Inflammatory macrophage (primary cell): ENCODE data around the gene TSHZ2.
"Not testable (repeated sequence)": the region's sequence is repeated elsewhere in the genome, so short reads cannot be mapped to it uniquely, and the experiment has no call there.

Experiments used
- DNase-seq, 2 donors: peaks; one replicate each; pipeline ENCODE4 v3.0.0-alpha.2; 2020 to 2022

Gene TSHZ2

DNA sequence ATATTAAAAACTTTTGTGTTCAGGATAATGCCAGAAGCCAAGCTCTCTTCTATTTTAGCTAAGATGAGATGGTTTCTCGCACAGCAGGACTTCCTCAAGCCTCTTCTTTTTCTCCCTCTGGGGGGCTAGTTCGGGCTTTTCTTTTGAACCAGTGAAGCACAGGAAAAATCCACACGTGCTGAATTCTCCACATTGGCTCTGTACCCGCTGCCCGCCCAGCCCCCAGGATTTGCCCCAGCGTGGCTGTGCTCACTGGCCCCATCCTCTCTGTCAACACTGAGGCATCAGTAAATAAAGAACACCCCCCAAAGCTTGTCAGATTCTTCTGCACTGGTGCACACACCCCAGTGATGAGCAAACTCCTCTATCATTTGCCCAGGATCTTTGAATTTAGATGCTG lies 388.7 kb downstream of the TSHZ2 start:
- DNase-seq: no peak

DNA sequence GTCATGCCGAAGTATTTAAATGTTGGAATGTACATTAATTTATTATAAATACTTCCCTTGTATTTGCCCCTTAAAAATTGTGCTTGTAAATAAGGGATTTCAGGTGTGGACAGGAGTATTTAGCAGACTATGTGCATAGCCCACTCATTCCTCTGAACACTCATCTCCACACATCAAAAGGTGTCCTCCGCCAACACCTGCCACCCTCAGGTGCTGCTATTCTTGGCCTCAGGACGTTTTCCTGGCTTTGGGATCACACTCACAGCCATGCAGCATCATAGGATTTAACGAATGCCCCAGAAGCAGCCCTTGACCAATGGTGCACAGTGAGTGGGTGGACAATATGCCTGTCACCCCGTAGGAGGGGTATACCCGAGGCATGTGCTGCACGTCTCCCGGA lies 390.6 kb downstream of the TSHZ2 start:
- no peak for DNase-seq

DNA sequence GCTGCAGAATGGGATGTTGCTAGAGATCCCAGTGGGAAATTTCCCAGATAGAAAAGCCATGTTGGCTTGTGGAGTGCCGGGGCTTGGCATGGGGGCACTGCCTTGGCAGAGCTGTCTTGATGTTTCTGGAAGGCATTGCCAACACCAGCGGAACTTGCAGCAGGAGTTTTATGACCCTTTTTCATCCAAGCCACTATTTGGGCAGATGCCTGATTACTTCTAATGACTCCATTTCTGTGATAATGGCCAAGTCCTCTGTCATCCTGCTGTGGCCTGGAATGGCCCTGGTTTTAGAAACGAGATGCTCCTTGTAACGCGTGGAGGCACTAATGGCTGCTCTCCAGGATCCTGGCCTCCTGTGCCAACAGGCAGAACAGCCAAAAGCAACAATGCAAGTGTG lies 392.5 kb downstream of the TSHZ2 start:
- DNase-seq: no peak

DNA sequence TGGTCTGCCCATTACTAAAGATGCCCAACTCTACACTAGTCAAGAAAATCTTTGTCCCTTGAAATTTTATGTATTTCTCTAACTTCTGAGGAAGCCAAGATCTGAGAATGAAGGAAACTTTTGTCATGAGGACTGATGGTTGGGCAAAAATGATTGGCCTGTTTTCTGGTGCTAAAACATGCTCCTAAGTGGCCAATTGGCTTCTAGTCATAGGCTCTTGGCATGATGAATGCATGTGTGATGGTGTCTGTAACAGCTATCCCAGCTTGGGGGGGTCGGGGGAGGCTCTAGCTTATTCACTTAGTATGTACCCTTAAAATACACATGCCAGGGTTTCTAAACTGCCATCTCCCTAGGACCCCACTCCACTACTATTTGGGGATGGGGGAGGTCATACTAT lies 392.9 kb downstream of the TSHZ2 start:
- no peak for DNase-seq

DNA sequence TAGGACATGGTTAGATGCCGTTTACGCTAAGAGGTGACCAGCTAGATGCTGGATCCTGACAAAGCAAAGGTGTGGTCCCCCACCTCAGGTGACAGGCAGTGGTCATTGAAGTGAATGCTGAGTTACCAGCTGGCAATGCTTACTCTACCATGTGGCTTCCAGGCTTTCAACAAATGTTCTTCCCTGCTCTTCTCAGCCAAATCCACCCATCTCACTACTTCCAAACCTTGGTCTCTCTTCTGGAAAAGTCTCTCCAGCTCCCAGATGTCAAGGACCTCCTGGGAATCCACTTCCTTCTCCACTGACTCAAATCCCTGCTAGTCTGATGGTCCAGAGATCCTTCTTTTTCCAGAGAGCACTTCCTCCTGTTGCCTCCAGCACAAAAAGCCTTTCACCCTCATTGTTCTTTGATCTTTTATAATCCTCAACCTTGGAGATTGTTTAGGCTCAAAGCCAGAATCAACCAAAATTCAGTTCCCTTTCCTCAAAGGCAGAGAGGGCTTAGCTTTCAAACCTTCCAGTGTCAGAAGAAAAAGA lies 393.4 kb downstream of the TSHZ2 start:
- DNase-seq: no peak

DNA sequence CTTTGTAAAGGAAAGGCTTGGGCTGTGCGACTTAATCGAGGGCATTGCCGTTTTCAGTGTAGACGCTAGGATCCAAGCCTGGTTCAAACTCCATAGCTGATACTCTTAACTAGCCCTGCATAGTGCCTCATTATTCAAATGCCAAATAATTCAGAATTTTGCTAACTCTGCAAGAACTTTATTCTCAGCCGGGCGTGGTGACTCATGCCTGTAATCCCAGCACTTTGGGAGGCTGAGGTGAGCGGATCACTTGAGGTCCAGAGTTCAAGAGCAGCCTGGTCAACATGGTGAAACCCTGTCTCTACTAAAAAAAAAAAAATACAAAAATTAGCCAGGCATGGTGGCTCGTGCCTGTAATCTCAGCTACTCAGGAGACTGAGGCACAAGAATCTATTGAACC lies 394.8 kb downstream of the TSHZ2 start:
- DNase-seq: not testable (repeated sequence)

DNA sequence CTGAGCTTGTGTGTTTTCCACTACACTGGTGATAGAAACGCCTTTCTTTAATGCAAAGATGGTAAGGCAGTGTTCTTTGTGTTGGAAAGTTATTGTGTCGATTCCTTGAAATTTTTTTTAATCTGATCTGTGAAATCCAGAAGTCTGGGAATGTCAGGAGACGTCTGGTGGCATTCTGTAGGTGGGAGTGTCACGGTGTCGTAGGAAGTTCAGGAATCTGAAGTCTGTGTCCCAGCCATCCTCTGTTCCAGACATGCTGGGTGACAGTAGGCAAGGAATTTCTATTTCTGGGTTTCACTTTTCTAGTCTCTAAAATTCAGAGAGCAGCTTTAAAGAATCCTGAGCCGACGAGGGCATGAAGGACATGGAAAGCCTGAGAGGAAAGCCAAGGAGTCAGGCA lies 397.7 kb downstream of the TSHZ2 start:
- DNase-seq: no peak

DNA sequence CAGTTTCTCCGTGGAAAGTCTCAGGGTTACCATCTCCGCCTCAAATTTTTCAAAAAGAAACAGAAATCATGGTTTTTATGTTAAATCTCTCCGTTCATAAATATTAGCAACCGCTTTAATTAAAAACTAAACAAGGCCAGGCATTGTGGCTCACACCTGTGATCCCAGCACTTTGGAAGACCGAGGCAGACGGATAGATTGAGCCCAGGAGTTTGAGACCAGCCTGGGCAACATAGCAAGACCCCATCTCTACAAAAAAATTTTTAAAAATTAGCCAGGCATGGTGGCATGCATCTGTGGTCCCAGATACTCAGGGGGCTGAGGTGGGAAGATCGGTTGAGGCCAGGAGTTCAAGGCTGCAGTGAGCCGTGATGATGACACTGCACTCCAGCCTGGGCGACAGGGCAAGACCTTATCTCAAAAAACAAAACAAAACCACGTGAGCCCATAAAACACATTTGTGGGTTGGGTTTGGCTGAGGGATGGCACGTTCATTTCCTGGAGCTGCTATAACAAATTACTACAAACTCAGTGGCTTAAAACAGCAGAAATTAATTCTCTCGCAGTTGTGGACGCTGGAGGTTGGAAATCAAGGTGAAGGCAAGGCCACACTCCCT lies 398.3 kb downstream of the TSHZ2 start:
- DNase-seq: no peak

DNA sequence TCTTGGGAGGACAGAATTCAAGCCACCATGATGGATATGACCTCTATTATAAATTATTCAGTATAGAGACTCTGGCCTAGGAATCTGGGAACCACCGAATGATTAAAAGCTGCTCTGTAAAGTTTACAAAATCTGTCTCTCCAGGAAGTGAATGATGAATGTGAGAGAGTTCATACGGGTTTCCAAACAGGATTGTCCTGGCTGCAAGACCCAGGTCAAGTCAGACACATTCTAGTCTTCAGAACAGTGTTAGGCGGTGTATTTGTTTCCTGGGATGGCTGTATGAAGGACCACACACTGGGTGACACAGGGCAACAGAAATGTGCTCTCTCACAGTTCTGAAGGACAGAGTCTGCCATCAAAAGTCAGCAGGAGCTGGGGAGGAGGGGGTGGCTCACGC lies 399.1 kb downstream of the TSHZ2 start:
- no peak for DNase-seq

DNA sequence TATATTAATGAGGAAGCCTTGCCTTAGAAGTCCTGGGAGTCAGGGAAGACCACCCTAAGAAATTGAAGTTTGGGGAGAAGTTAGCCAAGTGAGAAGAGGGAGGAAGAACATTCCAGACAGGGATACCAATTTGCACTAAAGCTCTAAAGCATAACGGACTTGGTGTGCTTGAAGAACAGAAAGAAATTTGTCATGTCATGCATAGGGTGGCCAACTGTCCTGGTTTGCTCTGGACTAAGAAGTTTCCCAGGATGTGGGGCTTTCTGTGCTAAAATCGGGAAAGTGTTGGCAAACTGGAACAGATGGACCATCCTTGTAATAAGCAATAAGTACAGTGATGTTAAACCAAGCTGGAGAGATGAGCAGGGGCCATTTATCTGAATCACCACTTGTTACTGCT lies 403.9 kb downstream of the TSHZ2 start:
- DNase-seq: no peak

DNA sequence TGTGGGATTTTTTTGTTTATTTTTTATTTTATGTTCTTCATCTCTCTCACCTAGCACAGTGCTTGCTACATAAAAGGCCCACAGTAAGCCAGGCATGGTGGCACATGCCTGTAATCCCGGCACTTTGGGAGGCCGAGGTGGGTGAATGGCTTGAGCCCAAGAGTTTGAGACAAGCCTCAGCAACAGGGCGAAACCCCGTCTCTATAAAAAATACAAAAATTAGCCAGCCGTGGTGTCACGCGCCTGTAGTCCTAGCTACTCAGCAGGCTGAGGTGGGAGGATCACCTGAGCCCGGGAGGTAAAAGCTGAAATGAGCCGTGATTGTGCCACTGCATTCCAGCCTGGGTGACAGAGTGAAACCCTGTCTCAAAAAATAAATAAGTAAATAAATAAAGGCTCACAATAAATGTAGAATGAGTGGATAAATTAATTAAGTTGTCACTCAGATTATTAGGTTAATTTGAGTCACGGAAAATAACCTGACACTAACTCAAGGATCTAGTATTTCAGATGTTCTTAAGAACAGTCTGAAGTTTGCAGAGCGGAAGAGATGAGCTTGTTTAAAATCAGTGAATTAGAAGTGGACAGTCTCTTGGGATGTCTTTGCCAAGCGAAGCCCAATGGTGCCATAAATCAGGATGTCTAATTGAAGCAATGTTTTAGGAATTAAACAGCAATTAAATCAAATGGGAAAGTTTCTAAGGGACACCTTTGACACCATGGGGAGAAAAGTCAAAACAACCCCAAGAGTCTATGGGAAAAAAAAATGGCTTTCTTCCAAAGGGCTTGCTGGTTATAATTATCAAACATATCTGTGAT lies 407.1 kb downstream of the TSHZ2 start:
- no peak for DNase-seq

DNA sequence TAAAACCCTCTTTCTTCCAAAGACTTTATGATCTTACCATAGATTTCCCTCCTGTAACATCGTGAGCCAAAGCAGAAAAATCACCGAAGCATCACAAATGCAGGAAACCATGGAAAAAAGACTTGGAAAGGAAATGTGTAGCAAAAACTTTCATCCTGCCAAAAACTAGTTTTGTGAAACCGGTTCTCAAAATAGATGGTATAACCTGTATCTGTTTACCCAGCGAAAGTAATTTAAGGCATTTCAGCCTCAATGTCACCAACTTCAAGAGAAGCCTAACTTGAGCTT lies 407.6 kb downstream of the TSHZ2 start:
- DNase-seq: no peak

DNA sequence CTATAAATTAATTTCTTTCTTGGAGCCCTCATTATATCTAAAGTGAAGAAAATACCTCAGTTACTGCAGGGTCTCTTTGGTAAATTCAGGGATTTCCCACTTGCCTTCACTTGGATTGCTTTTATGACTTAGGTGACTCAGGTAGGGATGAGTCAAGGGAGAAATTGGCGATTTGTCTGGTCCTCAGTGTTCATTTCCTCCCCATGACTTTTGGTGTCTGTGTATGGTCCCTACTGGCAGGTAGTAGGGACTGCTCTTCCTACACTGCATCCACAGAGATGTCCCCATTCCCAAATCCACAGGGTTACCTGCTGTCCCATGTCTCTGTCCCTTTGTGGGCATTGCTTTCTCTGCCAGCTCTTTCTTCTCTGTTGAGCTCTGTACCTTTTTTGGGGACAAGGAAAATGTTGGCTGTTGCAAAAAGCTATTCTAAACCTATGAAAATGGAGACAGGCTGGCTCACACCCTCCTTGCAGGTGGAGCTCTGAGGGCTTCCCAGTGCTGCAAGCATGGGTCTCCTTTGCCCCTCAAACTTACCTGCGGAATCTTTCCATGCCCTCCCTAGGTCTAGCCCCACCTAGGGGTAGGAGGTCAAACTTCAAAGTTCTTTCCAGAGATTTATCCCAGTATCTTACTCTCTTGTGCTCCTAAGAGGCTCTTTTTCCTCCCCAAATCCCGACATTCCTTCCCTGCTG lies 409.6 kb downstream of the TSHZ2 start:
- DNase-seq: no peak

DNA sequence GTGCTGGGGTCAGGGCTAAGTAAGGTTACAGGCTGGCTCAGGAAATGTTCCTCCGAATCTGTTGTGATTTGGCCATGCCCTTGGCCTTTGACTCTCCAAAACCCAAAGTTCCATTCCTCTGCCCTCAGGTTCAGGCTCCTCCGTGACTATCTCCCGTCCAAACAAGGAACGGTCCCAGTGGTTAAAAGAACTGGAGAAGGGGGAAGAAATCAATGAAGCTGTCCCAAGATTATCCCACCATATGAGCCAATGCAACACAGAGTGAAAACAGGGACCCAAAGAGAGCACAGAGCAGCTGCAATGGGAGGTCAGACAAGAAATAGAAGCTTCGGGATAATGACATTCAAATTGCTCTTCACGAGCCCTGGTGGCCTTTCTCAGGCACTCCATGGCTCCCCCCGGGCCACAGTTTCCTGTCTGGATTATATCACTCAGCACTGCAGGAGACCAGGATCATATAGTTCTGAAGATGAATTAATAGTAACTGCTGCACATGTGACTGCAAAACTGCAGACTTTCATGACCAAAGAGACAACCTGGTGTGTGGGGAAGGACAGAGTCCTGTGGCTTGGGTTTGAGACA lies 410.2 kb downstream of the TSHZ2 start:
- no peak for DNase-seq

DNA sequence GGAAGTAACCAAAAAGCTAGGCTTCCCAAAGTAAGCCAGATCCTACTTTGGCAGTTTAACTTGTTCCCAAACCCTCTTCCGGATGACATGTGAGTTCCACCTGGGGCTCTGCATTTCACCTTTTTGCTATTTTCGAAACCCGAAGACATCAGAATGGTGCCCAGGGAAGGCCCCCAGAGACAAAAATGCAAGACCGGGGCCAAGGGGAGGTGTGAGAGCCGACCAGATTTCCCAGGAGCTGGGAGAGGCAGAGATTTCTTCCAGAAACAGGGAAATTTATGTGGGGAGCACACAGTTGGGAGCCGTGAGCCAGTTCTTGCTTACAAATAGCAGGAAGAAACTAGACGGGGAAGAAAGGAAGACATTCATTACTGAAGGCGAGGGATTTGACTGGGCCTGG lies 411.8 kb downstream of the TSHZ2 start:
- no peak for DNase-seq

DNA sequence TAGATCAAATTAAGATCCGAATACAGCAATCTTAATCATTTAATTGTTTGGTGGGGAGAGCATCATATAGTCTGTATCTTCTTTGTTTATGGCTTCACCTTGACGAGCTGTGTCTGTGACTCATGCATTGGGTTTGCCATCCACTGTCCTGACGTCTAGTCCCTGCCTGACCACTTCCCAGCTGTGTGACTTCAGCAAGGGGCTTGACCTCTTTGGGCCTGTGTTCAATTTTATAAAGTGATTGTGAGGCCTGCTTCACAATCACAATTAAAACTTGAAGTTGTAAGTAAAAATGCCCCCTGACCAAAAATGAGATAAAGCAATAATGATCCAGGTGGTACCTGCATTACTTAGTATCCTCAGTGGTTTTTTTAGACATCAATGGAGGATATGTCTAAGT lies 412.2 kb downstream of the TSHZ2 start:
- no peak for DNase-seq

DNA sequence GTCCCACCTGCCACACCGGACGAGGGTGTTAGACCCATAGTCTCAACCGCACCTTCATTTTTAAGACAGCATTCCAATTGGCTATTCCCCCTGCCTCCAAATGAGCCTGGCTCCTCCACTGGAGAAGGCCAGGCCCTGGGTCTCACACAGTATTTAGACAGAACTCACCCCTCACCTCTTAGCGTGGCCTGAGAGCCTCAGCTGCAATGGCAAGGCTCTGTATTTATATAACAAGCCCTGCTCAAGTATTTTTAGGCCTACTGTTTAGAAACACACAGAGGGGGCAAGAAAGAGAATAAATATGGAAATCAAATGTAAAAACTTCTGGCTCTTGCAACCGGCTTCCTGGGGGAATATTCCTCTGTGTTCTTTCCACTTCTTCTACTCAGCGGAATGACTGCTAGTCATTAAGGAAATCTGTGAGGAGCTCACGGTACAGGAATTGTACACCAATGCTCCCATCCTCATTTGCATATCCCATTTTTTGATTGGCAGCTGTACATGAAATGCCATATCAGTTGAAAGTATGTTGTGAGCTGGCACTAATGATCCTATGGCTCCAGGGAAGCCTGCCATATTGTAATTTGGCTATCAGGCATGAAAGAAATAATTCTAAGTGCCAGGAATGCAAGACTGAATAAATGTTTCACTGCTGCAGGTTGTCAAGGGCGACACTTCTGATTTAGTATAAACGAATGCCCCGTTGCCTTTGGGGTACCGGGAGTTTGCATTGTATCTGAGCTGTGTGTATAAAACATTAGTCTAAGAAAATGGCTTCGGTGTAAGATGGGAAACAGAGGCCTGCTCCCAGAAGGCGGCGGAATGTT lies 414.0 kb downstream of the TSHZ2 start:
- DNase-seq: no peak

DNA sequence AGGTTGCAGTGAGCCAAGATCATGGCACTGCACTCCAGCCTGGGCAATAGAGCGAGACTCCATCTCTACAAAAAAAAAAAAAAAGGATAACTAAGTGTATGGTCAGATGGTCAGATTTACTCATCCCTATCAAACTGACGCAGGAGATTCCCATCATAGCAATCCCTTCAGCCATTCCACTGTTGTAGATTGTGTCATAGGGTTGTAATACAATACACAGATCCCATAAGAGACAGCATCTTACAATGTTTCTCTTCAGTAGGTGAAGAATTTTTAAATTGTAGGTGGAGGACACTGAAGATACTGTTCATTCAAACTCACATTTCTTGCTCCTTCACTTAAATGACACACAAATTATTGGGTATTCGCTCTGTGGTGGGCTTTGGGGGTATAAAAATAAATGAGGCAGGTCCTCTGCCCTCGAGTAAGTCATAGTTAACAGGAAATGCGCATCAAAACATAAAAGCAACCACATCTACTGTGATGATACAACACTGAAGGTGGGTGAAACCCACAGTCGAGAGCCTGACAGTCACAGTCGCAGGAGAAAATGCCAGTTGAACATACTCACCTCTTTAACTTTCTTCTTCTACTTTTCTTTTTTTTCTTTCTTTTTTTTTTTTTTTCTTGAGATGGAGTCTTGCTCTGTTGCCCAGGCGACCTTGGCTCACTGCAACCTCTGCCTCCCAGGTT lies 416.0 kb downstream of the TSHZ2 start:
- DNase-seq: no peak

DNA sequence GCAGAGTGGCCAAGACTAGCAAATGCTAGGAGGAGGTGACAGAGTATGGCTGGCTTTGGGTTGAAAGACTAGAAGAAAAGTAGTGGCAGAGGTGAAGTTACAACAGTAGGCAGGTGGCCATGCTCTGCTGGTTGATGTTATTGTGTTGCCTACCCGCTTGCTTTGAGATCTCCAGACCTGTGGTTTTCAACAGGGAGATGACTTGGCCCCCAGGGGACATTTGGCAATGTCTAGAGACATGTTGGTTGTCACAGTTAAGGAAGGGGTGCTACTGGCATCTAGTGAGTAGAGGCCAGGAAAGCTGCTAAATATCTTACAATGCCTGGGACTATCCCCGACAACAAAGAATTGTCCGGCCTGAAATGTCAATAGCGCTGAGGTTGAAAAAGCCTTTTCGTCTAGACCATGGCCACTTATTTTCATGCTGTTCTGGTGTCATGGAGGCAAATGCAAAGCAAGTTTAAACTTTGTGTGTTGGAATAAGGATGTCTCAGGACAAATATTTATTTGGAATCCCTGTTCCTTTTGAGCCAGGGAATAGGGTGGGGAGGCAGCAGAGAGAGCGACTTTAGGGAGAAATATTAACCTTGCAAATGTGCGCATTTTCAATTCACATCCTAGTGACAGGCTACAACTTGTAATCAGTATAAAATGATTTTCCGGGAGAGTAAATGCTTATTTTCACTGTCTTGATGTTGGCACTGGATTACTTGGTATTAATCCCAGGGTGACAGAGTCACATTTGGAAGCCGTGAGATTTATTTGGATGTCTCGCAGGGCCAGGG lies 417.6 kb downstream of the TSHZ2 start:
- no peak for DNase-seq

DNA sequence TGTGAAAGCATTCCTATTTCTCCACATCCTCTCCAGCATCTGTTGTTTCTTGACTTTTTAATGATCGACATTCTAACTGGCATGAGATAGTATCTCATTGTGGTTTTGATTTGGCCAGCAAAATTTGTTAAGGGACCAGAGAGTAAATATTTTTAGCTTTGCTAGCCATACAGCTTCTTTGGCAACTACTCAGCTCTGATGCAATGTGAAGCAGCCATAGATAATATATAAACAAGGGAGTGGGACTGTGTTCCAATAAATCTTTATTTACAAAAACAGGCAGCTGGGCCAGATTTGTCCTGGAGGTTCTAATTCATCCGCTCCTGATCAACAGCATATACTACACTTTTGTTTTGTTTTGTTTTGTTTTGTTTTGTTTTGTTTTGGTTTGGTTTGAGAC lies 418.6 kb downstream of the TSHZ2 start:
- no peak for DNase-seq

DNA sequence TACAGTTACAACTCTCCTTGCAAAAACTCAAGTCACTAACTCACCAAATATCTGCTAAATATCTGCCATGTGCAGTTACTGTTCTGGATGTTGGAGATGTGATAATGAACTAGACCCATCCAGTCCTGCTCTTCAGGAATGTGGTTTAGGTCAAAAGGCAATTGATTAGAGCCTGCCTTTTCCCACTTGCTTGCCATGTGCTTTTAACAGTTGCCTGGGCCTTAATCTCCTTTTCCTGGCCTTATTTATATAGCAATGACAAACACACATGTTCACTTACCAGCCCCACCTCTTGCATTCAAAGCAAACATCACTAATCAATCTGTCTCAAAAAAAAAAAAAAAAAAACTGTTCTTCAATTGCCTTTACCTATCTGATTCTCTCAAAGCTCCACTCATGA lies 422.3 kb downstream of the TSHZ2 start:
- DNase-seq: no peak
